HTR-8/SVneo (cell line): ENCODE measurements around the gene UBL3.

Source experiments
- DNase-seq: peaks from one replicate; pipeline ENCODE4 v3.0.0; 2011; ENCODE audit warnings: low spot score, mixed read lengths; ENCODE audit not compliant: insufficient read length
- FAIRE-seq: peaks from 2 replicates; lab custom pipeline; 2011; peaks lifted over from hg19 to GRCh38; lab: Jason Lieb, UNC

Gene UBL3

GRCh38 chr13:29850213-29850898, at the start of gene UBL3:
TSS of gene UBL3 (minus strand) at chr13:29850617. CDS start at chr13:29849538, 1,079 bp downstream.
- FAIRE-seq, result peak; percentile 86

GRCh38 chr13:29897102-29897501, 46.7 kb upstream of the UBL3 start:
- FAIRE-seq (no peak), DNase-seq (no peak)

More at GRCh38 chr13:29850213-29850898, at the start of gene UBL3:
- peak; percentile 85 for DNase-seq

GRCh38 chr13:29893438-29893837, 43.0 kb upstream of the UBL3 start:
- no peak for DNase-seq
- FAIRE-seq, result no peak

GRCh38 chr13:29892151-29892550, 41.7 kb upstream of the UBL3 start:
- FAIRE-seq (no peak), DNase-seq (no peak)

- no peak for FAIRE-seq
Observed at GRCh38 chr13:29889111-29889510, 38.7 kb upstream of the UBL3 start.

GRCh38 chr13:29888306-29888705, 37.9 kb upstream of the UBL3 start:
- FAIRE-seq (no peak), DNase-seq (no peak)

More at GRCh38 chr13:29889111-29889510, 38.7 kb upstream of the UBL3 start:
- no peak for DNase-seq

GRCh38 chr13:29887686-29888085, 37.3 kb upstream of the UBL3 start:
- no peak for FAIRE-seq

GRCh38 chr13:29887030-29887557, 36.7 kb upstream of the UBL3 start:
- DNase-seq, result no peak
- no peak for FAIRE-seq

More at GRCh38 chr13:29887686-29888085, 37.3 kb upstream of the UBL3 start:
- DNase-seq, result no peak

- FAIRE-seq, result no peak
- no peak for DNase-seq
Observed at GRCh38 chr13:29886446-29886845, 36.0 kb upstream of the UBL3 start.

GRCh38 chr13:29885989-29886388, 35.6 kb upstream of the UBL3 start:
- no peak for DNase-seq
- FAIRE-seq, result no peak

GRCh38 chr13:29884671-29885430, 34.4 kb upstream of the UBL3 start:
- DNase-seq (no peak), FAIRE-seq (no peak)

- no peak for DNase-seq
- FAIRE-seq, result no peak
Observed at GRCh38 chr13:29883941-29884518, 33.6 kb upstream of the UBL3 start.

- DNase-seq (no peak), FAIRE-seq (no peak)
Observed at GRCh38 chr13:29882076-29882475, 31.7 kb upstream of the UBL3 start.

- DNase-seq, result no peak
- no peak for FAIRE-seq
Observed at GRCh38 chr13:29878101-29878500, 27.7 kb upstream of the UBL3 start.

GRCh38 chr13:29877456-29878078, 27.1 kb upstream of the UBL3 start:
- DNase-seq (no peak), FAIRE-seq (no peak)

- DNase-seq (no peak), FAIRE-seq (no peak)
Observed at GRCh38 chr13:29875646-29876045, 25.2 kb upstream of the UBL3 start.

GRCh38 chr13:29868581-29868980, 18.2 kb upstream of the UBL3 start:
- no peak for DNase-seq
- FAIRE-seq, result no peak

GRCh38 chr13:29865934-29866333, 15.5 kb upstream of the UBL3 start:
- no peak for DNase-seq
- no peak for FAIRE-seq

- FAIRE-seq, result no peak
Observed at GRCh38 chr13:29861694-29862110, 11.3 kb upstream of the UBL3 start.

GRCh38 chr13:29859971-29860370, 9.6 kb upstream of the UBL3 start:
- no peak for FAIRE-seq
- no peak for DNase-seq

More at GRCh38 chr13:29861694-29862110, 11.3 kb upstream of the UBL3 start:
- DNase-seq, result peak; percentile 56
